ENCODE results near the gene DOCK6.

DNA sequence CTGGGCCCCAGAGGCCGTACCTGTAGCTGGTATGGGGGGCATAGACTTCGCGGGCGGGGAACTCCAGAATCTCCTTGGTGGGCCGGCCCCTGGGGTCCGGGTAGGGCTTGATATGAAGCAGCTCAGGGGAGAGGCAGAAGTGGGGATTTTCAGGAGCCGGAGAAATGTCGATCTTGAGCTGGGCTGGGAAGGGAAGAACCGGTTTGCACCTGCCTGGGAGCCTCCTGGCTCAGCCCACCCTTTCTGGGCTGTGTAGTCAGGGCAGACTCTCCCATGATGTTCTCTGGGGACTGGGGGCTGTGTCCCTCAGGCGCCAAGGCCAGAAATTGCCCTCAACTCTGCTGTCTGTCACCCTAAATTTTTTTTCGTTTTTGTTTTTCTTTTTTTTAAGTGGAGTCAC is 20.3 kb downstream of the DOCK6 start:
- no peak for TF ChIP-seq POLR2A (IDR thresholded peaks at IDR 0.05; ENCODE audit: low read length)
- no peak for TF ChIP-seq GATA1 (IDR thresholded peaks at IDR 0.05; ENCODE audit: low read depth, low read length)

Data from erythroblast (primary cell).